Measurements from ENCODE around the gene SLC6A7.

SLC6A7 gene

GRCh38 chr5:150213530-150213929 is 23.7 kb downstream of the SLC6A7 start:
- Histone ChIP-seq H3K9me3 (ENCODE audit: control insufficient read depth, insufficient read depth, low read length) (no peaks in the 10 kb centered on the region), H4K20me1 (ENCODE audit: control insufficient read depth, insufficient read depth, low read depth, low read length) (no peaks in the 10 kb centered on the region), H3K27ac (ENCODE audit: low read depth, low read length) (no peak overlapping the region), H3K79me2 (ENCODE audit: control insufficient read depth, low read length) (no peaks in the 10 kb centered on the region), H3K9me2 (replicated peaks; ENCODE audit: control insufficient read depth, low read length) (no peaks in the 10 kb centered on the region), H3K36me3 (ENCODE audit: control insufficient read depth, low read length) (no peaks in the 10 kb centered on the region), H3F3A (ENCODE audit: control insufficient read depth, insufficient read depth) (no peaks in the 10 kb centered on the region), H3K4me1 (ENCODE audit: control insufficient read depth, low read length) (no peaks in the 10 kb centered on the region), H3K27me3 (ENCODE audit: control insufficient read depth, low read length) (peaks cover 23% of the 10 kb centered on the region), H3K4me3 (ENCODE audit: low read length) (no peak overlapping the region), H3K4me2 (ENCODE audit: low read length) (no peak overlapping the region)
- TF ChIP-seq CTCF (IDR thresholded peaks at IDR 0.05; ENCODE audit: low read depth, low read length, poor library complexity, severe bottlenecking) (no peak), EZH2phosphoT487 (IDR thresholded peaks at IDR 0.05; ENCODE audit: borderline replicate concordance, low read length) (no peak)

- Histone ChIP-seq H3F3A (ENCODE audit: control insufficient read depth, insufficient read depth) (no peaks in the 10 kb centered on the region), H3K27ac (ENCODE audit: low read depth, low read length) (no peak overlapping the region), H3K9me3 (ENCODE audit: control insufficient read depth, insufficient read depth, low read length) (no peaks in the 10 kb centered on the region), H3K4me1 (ENCODE audit: control insufficient read depth, low read length) (no peaks in the 10 kb centered on the region), H3K79me2 (ENCODE audit: control insufficient read depth, low read length) (no peaks in the 10 kb centered on the region), H3K27me3 (ENCODE audit: control insufficient read depth, low read length) (peaks cover 15% of the 10 kb centered on the region), H3K36me3 (ENCODE audit: control insufficient read depth, low read length) (no peaks in the 10 kb centered on the region), H4K20me1 (ENCODE audit: control insufficient read depth, insufficient read depth, low read depth, low read length) (no peaks in the 10 kb centered on the region), H3K4me3 (ENCODE audit: low read length) (no peak overlapping the region), H3K9me2 (replicated peaks; ENCODE audit: control insufficient read depth, low read length) (no peaks in the 10 kb centered on the region), H3K4me2 (ENCODE audit: low read length) (no peak overlapping the region)
- TF ChIP-seq CTCF (IDR thresholded peaks at IDR 0.05; ENCODE audit: low read depth, low read length, poor library complexity, severe bottlenecking): no peak
- no peak for TF ChIP-seq EZH2phosphoT487 (IDR thresholded peaks at IDR 0.05; ENCODE audit: borderline replicate concordance, low read length)
Measured at GRCh38 chr5:150214289-150214688, 24.4 kb downstream of the SLC6A7 start.

GRCh38 chr5:150215979-150216944 is 26.4 kb downstream of the SLC6A7 start:
- Histone ChIP-seq H3K27me3 (ENCODE audit: control insufficient read depth, low read length) (peaks cover 9% of the 10 kb centered on the region; the same call in 1 of the 2 replicates), H3K4me2 (ENCODE audit: low read length) (no peak overlapping the region), H3K9me3 (ENCODE audit: control insufficient read depth, insufficient read depth, low read length) (no peaks in the 10 kb centered on the region)

More at GRCh38 chr5:150215979-150216944, 26.4 kb downstream of the SLC6A7 start:
- Histone ChIP-seq H3F3A (ENCODE audit: control insufficient read depth, insufficient read depth) (no peaks in the 10 kb centered on the region), H3K36me3 (ENCODE audit: control insufficient read depth, low read length) (no peaks in the 10 kb centered on the region), H3K4me3 (ENCODE audit: low read length) (no peak overlapping the region), H3K79me2 (ENCODE audit: control insufficient read depth, low read length) (no peaks in the 10 kb centered on the region), H3K9me2 (replicated peaks; ENCODE audit: control insufficient read depth, low read length) (no peaks in the 10 kb centered on the region), H4K20me1 (ENCODE audit: control insufficient read depth, insufficient read depth, low read depth, low read length) (no peaks in the 10 kb centered on the region), H3K4me1 (ENCODE audit: control insufficient read depth, low read length) (no peaks in the 10 kb centered on the region), H3K27ac (ENCODE audit: low read depth, low read length) (no peak overlapping the region)
- no peak for TF ChIP-seq CTCF (IDR thresholded peaks at IDR 0.05; ENCODE audit: low read depth, low read length, poor library complexity, severe bottlenecking)

All from DOHH2 (cell line).